ENCODE measurements around the gene SNX15.
A peak's percentile ranks its signal among the peaks of the same experiment; 100 is the strongest.
"Not testable (repeated sequence)": the region's sequence is repeated elsewhere in the genome, so short reads cannot be mapped to it uniquely, and the experiment has no call there.

SNX15 gene

GRCh38 chr11:65021509-65021908 lies 5.7 kb upstream of the SNX15 start:
- no peak for DNase-seq (ENCODE audit: low read depth)
- no peak for TF ChIP-seq CTCF (IDR thresholded peaks at IDR 0.05; ENCODE audit: low read depth, low read length)
- no peak for TF ChIP-seq MYC (IDR thresholded peaks at IDR 0.05; ENCODE audit: low read depth, low read length)
- TF ChIP-seq MAX (IDR thresholded peaks at IDR 0.05; ENCODE audit: low read depth, low read length) = no peak
- TF ChIP-seq POLR2A (IDR thresholded peaks at IDR 0.05; ENCODE audit: extremely low read depth, insufficient read length) = no peak
- H3K4me3 ChIP-seq (ENCODE audit: low read depth, low read length) = no peak overlapping the region

- not testable (repeated sequence) for H3K4me3 ChIP-seq (ENCODE audit: low read depth, low read length); DNase-seq (ENCODE audit: low read depth)
These were observed 3.7 kb upstream of the SNX15 start for GRCh38 chr11:65023502-65023901.

- peak overlapping the region; percentile 63 for H3K4me3 ChIP-seq (ENCODE audit: low read depth, low read length)
- TF ChIP-seq CTCF (IDR thresholded peaks at IDR 0.05; ENCODE audit: low read depth, low read length) = no peak
- TF ChIP-seq MYC (IDR thresholded peaks at IDR 0.05; ENCODE audit: low read depth, low read length) = no peak
- no peak for TF ChIP-seq MAX (IDR thresholded peaks at IDR 0.05; ENCODE audit: low read depth, low read length)
- no peak for TF ChIP-seq POLR2A (IDR thresholded peaks at IDR 0.05; ENCODE audit: extremely low read depth, insufficient read length)
- no peak for DNase-seq (ENCODE audit: low read depth)
These were observed 429 bp upstream of the SNX15 start for GRCh38 chr11:65026810-65027209.

- no peak overlapping the region for H3K4me3 ChIP-seq (ENCODE audit: low read depth, low read length)
- no peak for DNase-seq (ENCODE audit: low read depth)
- TF ChIP-seq MYC (IDR thresholded peaks at IDR 0.05; ENCODE audit: low read depth, low read length) = no peak
- peak; percentile 1 for TF ChIP-seq CTCF (IDR thresholded peaks at IDR 0.05; ENCODE audit: low read depth, low read length)
These were observed 5.0 kb downstream of the SNX15 start for GRCh38 chr11:65032216-65032615.

- no peak for DNase-seq (ENCODE audit: low read depth)
- TF ChIP-seq MYC (IDR thresholded peaks at IDR 0.05; ENCODE audit: low read depth, low read length) = no peak
- no peak for TF ChIP-seq CTCF (IDR thresholded peaks at IDR 0.05; ENCODE audit: low read depth, low read length)
- TF ChIP-seq POLR2A (IDR thresholded peaks at IDR 0.05; ENCODE audit: extremely low read depth, insufficient read length) = no peak
- TF ChIP-seq MAX (IDR thresholded peaks at IDR 0.05; ENCODE audit: low read depth, low read length) = no peak
- H3K4me3 ChIP-seq (ENCODE audit: low read depth, low read length) = no peak overlapping the region
These were observed 7.2 kb downstream of the SNX15 start for GRCh38 chr11:65034423-65034822.

GRCh38 chr11:65035579-65035978 lies 8.3 kb downstream of the SNX15 start:
- H3K4me3 ChIP-seq (ENCODE audit: low read depth, low read length) = no peak overlapping the region
- TF ChIP-seq POLR2A (IDR thresholded peaks at IDR 0.05; ENCODE audit: extremely low read depth, insufficient read length) (no peak), MAX (IDR thresholded peaks at IDR 0.05; ENCODE audit: low read depth, low read length) (no peak), MYC (IDR thresholded peaks at IDR 0.05; ENCODE audit: low read depth, low read length) (no peak), CTCF (IDR thresholded peaks at IDR 0.05; ENCODE audit: low read depth, low read length) (no peak)
- DNase-seq (ENCODE audit: low read depth) = no peak
